Calu3 (cell line): ENCODE results near the gene MEI1. TPM values are rescaled to one million over a fixed set of nuclear protein-coding genes. Genes with fewer than 3 reads are reported as not detected.

Experiments
- BruUV-seq: library from RNA; stranded (reverse); fragments of 400-500 nt; replicated peaks from 2 replicates; lab custom pipeline; 2021; lab: Mats Ljungman, UMichigan
- CTCF ChIA-PET: fragments of 300-600 bp; sonication (Branson Sonifier 250); formaldehyde crosslinking; loops from one replicate; lab custom pipeline; 2022; ENCODE audit warnings: antibody characterized with exemption; lab: Charles Lee
- DNase-seq: peaks from one replicate; pipeline ENCODE4 v3.0.0; 2022
- H3K27ac Mint-ChIP-seq: one replicate; pipeline ENCODE4 v1.8.0; 2022; ENCODE audit warnings: mixed read lengths; ENCODE audit not compliant: unreplicated experiment
- H3K27me3 Mint-ChIP-seq: one replicate; pipeline ENCODE4 v1.8.0; 2022; ENCODE audit warnings: mixed read lengths; ENCODE audit not compliant: unreplicated experiment
- H3K36me3 Mint-ChIP-seq: one replicate; pipeline ENCODE4 v1.8.0; 2022; ENCODE audit warnings: mild to moderate bottlenecking, moderate library complexity, mixed read lengths; ENCODE audit not compliant: insufficient read depth, unreplicated experiment
- H3K4me1 Mint-ChIP-seq: one replicate; pipeline ENCODE4 v1.8.0; 2022; ENCODE audit warnings: mild to moderate bottlenecking, low read depth, mixed read lengths; ENCODE audit not compliant: unreplicated experiment
- H3K4me3 Mint-ChIP-seq: one replicate; pipeline ENCODE4 v1.8.0; 2022; ENCODE audit warnings: mild to moderate bottlenecking, low read depth, moderate library complexity, mixed read lengths; ENCODE audit not compliant: unreplicated experiment
- H3K9me3 Mint-ChIP-seq: one replicate; pipeline ENCODE4 v1.8.0; 2022; ENCODE audit warnings: low read depth, mixed read lengths; ENCODE audit not compliant: unreplicated experiment
- intact Hi-C: fragments of 100-400 bp; cut with micrococcal nuclease; formaldehyde crosslinking; loops from one replicate; pipeline ENCODE4 v1.10.0; 2022; ENCODE audit not compliant: unreplicated experiment
- total RNA-seq: library from RNA; stranded (reverse); gene quantifications from 2 replicates; pipeline ENCODE4 v1.2.3, GENCODE V29; 2022
- TF ChIP-seq, protein P1 (sequence below): fragments of 200-600 bp; IDR thresholded peaks from one replicate; pipeline ENCODE4 v1.8.0; 2022; ENCODE audit warnings: antibody characterized with exemption; ENCODE audit not compliant: unreplicated experiment

Gene MEI1
- total RNA-seq, 1 experiment from 2014 or later = 0.68 TPM

DNA sequence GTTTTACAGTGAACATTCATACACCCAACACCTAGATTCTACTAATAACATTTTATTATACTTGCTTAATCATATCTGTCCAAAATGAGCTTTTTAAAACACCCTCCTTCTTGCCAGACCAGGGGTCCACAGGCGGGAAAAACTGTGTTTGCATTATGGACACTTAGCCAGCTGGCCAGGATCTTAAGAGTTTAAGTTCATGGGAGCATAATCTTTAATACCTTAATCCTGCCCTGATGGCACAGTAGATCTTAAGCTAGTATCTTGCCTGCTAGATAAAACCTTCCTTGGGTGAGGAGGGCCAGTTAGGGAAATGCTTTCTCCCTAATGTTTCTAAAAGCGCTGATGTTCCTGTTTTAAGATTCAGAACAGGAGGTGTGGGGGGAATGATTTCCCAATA, 88.0 kb downstream of the MEI1 start:
- H3K27me3 Mint-ChIP-seq = peaks cover 31% of the 10 kb centered on the region
- intact Hi-C loops = no loop called here
- no peaks in the 10 kb centered on the region for H3K36me3 Mint-ChIP-seq
- no TSS peak for BruUV-seq
- no peak for DNase-seq
- H3K4me1 Mint-ChIP-seq = no peaks in the 10 kb centered on the region
- TF ChIP-seq, protein P1, sequence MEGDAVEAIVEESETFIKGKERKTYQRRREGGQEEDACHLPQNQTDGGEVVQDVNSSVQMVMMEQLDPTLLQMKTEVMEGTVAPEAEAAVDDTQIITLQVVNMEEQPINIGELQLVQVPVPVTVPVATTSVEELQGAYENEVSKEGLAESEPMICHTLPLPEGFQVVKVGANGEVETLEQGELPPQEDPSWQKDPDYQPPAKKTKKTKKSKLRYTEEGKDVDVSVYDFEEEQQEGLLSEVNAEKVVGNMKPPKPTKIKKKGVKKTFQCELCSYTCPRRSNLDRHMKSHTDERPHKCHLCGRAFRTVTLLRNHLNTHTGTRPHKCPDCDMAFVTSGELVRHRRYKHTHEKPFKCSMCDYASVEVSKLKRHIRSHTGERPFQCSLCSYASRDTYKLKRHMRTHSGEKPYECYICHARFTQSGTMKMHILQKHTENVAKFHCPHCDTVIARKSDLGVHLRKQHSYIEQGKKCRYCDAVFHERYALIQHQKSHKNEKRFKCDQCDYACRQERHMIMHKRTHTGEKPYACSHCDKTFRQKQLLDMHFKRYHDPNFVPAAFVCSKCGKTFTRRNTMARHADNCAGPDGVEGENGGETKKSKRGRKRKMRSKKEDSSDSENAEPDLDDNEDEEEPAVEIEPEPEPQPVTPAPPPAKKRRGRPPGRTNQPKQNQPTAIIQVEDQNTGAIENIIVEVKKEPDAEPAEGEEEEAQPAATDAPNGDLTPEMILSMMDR = no peak
- H3K9me3 Mint-ChIP-seq = no peaks in the 10 kb centered on the region
- no peak overlapping the region for H3K27ac Mint-ChIP-seq
- H3K4me3 Mint-ChIP-seq = no peak overlapping the region
- CTCF ChIA-PET = interaction anchor here (1.4 kb wide), 1 partner anchor 13 kb away, joined by 5 read pairs; the partner anchor contains the start of gene CCDC134

DNA sequence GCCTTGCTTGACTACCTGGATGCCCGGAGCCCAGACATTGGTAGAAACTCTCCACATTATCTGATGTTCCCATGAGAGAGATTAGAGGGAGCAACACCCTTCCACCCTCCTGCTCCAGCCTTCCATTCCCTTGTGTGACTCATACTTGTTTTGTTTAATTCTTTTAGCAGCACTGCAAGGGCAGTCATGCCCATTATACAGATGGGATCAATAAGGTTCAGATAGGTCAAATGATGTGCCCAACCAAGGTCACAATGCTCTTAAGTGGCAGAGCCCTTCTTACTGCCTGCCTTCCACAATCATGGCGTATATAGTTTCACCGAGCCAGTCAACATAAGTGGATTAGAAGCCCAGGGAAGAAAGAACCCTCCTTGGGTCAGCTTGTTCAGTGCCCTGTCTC, 94.6 kb downstream of the MEI1 start:
- Mint-ChIP-seq H3K27ac (no peak overlapping the region), H3K9me3 (no peaks in the 10 kb centered on the region), H3K27me3 (peaks cover 27% of the 10 kb centered on the region), H3K4me1 (no peaks in the 10 kb centered on the region), H3K36me3 (no peaks in the 10 kb centered on the region), H3K4me3 (no peak overlapping the region)
- BruUV-seq = no TSS peak
- intact Hi-C loops = no loop called here
- TF ChIP-seq, protein P1 = no peak
- CTCF ChIA-PET = no interaction called here
- DNase-seq = no peak

DNA sequence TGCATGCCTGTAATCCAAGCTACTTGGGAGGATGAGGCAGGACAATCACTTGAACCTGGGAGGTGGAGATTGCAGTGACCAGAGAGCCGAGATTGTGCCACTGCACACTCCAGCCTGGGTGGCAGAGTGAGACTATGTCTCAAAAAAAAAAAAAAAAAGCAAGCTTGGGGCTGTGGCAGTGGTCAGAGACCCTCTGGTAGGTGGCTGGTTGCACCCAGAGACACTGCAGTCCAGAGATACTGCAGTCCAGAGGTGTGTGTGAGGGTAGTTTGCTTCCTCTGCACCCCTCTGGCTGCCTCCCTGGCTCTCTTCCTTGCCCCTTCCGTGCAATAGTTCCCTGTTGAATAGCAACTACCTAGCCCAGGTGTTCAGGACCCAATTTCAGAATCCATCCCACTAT, 99.4 kb downstream of the MEI1 start:
- DNase-seq = no peak
- BruUV-seq = no TSS peak
- Mint-ChIP-seq H3K36me3 (peaks cover 15% of the 10 kb centered on the region), H3K27me3 (no peaks in the 10 kb centered on the region), H3K27ac (no peak overlapping the region), H3K4me3 (no peak overlapping the region), H3K9me3 (no peaks in the 10 kb centered on the region), H3K4me1 (peaks cover 11% of the 10 kb centered on the region)
- CTCF ChIA-PET = interaction anchor here (0.6 to 3.1 kb wide), 2 partner anchors 74 to 102 kb away, joined by 3 to 23 read pairs; no protein-coding TSS in a partner anchor
- TF ChIP-seq, protein P1 = no peak
- intact Hi-C loops = no loop called here

DNA sequence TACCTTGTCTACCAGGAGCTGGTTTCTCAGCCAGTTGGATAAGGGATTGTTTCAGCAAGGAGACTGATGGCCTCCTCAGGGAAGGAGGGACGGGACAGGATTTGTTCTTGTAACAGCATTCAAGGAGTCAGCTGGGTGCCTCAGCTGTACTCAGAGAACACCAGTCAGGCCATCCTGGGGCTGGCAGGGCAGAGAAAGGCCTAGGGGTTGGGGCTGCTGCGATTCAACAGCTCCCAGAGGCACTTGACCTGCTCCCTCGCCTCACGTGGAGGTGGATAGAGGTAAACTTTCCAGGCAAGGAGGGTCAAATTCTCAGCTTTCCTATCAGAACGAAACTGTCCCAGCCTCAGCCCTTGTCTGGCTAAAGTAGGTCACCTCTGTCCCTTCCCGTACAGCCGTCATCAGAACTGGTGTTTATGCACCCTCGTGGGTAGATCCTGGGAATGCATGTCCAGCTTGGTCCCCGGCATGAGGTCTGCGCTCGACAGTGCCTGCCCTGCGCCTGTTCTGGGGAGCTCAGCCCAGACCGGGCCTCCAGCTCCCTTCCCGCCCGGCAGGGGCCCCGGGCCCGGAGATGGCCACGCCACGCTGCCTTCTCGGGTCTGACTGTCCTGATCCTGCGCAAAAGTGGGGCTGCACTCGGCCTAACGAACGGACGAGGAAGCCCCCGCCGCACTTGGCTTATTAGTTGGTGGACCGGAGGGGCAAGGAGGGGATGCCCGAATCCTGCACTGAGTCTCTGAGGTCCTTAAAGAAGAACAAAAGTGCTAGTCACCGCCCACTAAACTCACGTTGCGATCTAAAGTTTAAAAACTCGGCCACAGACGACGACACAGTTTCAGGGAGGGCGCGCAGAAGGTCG, 100.4 kb downstream of the MEI1 start:
- Mint-ChIP-seq H3K27ac (peak overlapping the region; percentile 37), H3K36me3 (peaks cover 15% of the 10 kb centered on the region), H3K9me3 (no peaks in the 10 kb centered on the region), H3K4me1 (peaks cover 11% of the 10 kb centered on the region), H3K27me3 (no peaks in the 10 kb centered on the region), H3K4me3 (peak overlapping the region; percentile 80)
- CTCF ChIA-PET = interaction anchor here (1.0 to 3.1 kb wide), 6 partner anchors 8 to 141 kb away, joined by 3 to 23 read pairs (median 6); partner anchors contain the start of gene SREBF2
- intact Hi-C loops = no loop called here
- TF ChIP-seq, protein P1 = no peak
- no peak for DNase-seq
- TSS peak; percentile 87 for BruUV-seq
